DOHH2 (cell line): ENCODE measurements around the gene CTDSPL.

Experiments
- H3F3A ChIP-seq: fragments of 200-600 bp; sonication (generic), shearing (Covaris generic); 2 replicates; pipeline ENCODE4 v1.6.0; 2016; ENCODE audit warnings: antibody characterized with exemption, mild to moderate bottlenecking; ENCODE audit not compliant: control insufficient read depth, insufficient read depth
- H3K27ac ChIP-seq: fragments of 200-600 bp; sonication (generic); 2 replicates; pipeline ENCODE4 v1.5.1; 2014; ENCODE audit warnings: low read depth, mild to moderate bottlenecking, low read length, moderate library complexity
- H3K27me3 ChIP-seq: fragments of 200-600 bp; sonication (generic); 2 replicates; pipeline ENCODE4 v1.6.1; 2014; ENCODE audit warnings: mild to moderate bottlenecking, low read length, mixed read lengths; ENCODE audit not compliant: control insufficient read depth
- H3K36me3 ChIP-seq: fragments of 200-600 bp; sonication (generic); 2 replicates; pipeline ENCODE4 v1.6.1; 2014; ENCODE audit warnings: mild to moderate bottlenecking, low read length, moderate library complexity, mixed read lengths; ENCODE audit not compliant: control insufficient read depth
- H3K4me1 ChIP-seq: fragments of 200-600 bp; sonication (generic); 2 replicates; pipeline ENCODE4 v1.6.1; 2014; ENCODE audit warnings: mild to moderate bottlenecking, low read length, mixed read lengths; ENCODE audit not compliant: control insufficient read depth
- H3K4me2 ChIP-seq: fragments of 200-600 bp; sonication (generic); 2 replicates; pipeline ENCODE4 v1.6.0; 2014; ENCODE audit warnings: mild to moderate bottlenecking, low read length, moderate library complexity
- H3K4me3 ChIP-seq: fragments of 200-600 bp; sonication (generic); 2 replicates; pipeline ENCODE4 v1.5.1; 2014; ENCODE audit warnings: mild to moderate bottlenecking, low read length, mixed read lengths
- H3K79me2 ChIP-seq: fragments of 200-600 bp; sonication (generic); 2 replicates; pipeline ENCODE4 v1.6.1; 2014; ENCODE audit warnings: mild to moderate bottlenecking, low read length, mixed read lengths; ENCODE audit not compliant: control insufficient read depth
- H3K9me2 ChIP-seq: fragments of 200-600 bp; sonication (generic); replicated peaks from 2 replicates; pipeline ENCODE4 v1.6.1; 2014; ENCODE audit warnings: mild to moderate bottlenecking, low read length, mixed read lengths; ENCODE audit not compliant: control insufficient read depth
- H3K9me3 ChIP-seq: fragments of 200-600 bp; sonication (generic); 2 replicates; pipeline ENCODE4 v1.6.1; 2014; ENCODE audit warnings: antibody characterized with exemption, low read length, mixed read lengths; ENCODE audit not compliant: control insufficient read depth, insufficient read depth
- H4K20me1 ChIP-seq: fragments of 200-600 bp; sonication (generic); 2 replicates; pipeline ENCODE4 v1.6.0; 2014; ENCODE audit warnings: low read depth, mild to moderate bottlenecking, antibody characterized with exemption, low read length, moderate library complexity; ENCODE audit not compliant: control insufficient read depth, insufficient read depth
- EZH2phosphoT487 ChIP-seq: fragments of 200-600 bp; sonication (generic); IDR thresholded peaks from 2 replicates; pipeline ENCODE4 v1.6.1; 2017; ENCODE audit warnings: borderline replicate concordance, mild to moderate bottlenecking, antibody characterized with exemption, low read length, moderate library complexity, mixed read lengths
- TF ChIP-seq, protein P1 (sequence below): fragments of 200-600 bp; sonication (generic); IDR thresholded peaks from one replicate; pipeline ENCODE4 v1.5.1; 2014; ENCODE audit warnings: antibody characterized with exemption, mild to moderate bottlenecking, low read depth, low read length; ENCODE audit not compliant: poor library complexity, severe bottlenecking

CTDSPL gene

DNA sequence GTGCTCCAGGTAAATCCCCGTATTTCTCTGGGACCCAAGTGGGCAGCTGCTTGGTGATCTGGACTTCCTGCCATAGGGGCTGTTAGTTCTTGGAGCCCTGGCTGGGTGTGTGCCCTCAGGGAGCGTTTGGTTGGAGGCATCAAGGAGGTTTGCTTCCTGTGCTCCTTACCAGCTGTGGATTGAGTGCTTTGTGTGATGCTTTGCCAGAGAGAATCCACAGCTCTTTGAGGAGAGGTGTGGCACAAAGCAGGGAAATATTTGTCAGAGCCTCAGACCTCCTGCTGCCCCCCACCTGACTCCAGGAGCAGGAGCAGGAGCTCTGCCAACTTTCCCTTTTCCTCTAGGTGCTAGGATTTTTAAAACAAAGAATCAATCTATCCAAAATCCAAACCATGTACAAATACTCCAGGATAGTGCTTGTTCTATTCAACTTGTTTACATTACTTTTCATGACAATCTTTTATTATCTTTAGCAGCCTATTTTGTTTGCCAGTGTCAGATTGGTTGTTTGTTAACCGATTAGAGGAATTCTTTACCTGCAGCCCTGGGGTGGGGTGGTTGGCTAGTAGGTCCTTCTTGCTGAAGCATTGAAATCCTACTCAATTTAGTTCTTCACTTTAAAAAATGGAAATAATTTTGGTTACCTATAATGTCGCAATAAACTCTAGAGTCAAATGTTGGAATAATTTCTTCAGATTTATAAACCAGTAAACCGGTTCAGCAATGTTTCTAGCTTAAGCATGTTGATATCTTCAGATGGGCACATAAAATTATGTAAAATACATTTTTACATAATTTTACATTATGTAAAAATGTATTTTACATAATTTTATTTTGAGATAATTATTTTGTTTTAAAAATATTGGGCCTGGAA lies 2.5 kb downstream of the CTDSPL start:
- Histone ChIP-seq H3F3A (no peaks in the 10 kb centered on the region), H4K20me1 (no peaks in the 10 kb centered on the region), H3K4me1 (no peaks in the 10 kb centered on the region), H3K27me3 (peaks cover 10% of the 10 kb centered on the region), H3K4me3 (no peak overlapping the region), H3K4me2 (no peak overlapping the region), H3K9me3 (no peaks in the 10 kb centered on the region), H3K27ac (no peak overlapping the region), H3K79me2 (no peaks in the 10 kb centered on the region), H3K9me2 (no peaks in the 10 kb centered on the region), H3K36me3 (no peaks in the 10 kb centered on the region)
- TF ChIP-seq, protein P1, sequence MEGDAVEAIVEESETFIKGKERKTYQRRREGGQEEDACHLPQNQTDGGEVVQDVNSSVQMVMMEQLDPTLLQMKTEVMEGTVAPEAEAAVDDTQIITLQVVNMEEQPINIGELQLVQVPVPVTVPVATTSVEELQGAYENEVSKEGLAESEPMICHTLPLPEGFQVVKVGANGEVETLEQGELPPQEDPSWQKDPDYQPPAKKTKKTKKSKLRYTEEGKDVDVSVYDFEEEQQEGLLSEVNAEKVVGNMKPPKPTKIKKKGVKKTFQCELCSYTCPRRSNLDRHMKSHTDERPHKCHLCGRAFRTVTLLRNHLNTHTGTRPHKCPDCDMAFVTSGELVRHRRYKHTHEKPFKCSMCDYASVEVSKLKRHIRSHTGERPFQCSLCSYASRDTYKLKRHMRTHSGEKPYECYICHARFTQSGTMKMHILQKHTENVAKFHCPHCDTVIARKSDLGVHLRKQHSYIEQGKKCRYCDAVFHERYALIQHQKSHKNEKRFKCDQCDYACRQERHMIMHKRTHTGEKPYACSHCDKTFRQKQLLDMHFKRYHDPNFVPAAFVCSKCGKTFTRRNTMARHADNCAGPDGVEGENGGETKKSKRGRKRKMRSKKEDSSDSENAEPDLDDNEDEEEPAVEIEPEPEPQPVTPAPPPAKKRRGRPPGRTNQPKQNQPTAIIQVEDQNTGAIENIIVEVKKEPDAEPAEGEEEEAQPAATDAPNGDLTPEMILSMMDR, result no peak
- no peak for TF ChIP-seq EZH2phosphoT487

- H3K9me3 ChIP-seq, result no peaks in the 10 kb centered on the region
- no peak for TF ChIP-seq EZH2phosphoT487
- TF ChIP-seq, protein P1, result no peak
- no peaks in the 10 kb centered on the region for H3K9me2 ChIP-seq
- H3K4me3 ChIP-seq, result no peak overlapping the region
- H3K36me3 ChIP-seq, result no peaks in the 10 kb centered on the region
- H3F3A ChIP-seq, result no peaks in the 10 kb centered on the region
- H4K20me1 ChIP-seq, result no peaks in the 10 kb centered on the region
- H3K27me3 ChIP-seq, result peaks cover 10% of the 10 kb centered on the region
- H3K27ac ChIP-seq, result no peak overlapping the region
- H3K4me2 ChIP-seq, result no peak overlapping the region
- no peaks in the 10 kb centered on the region for H3K79me2 ChIP-seq
- no peaks in the 10 kb centered on the region for H3K4me1 ChIP-seq
Observed at GRCh38 chr3:37864904-37865303, 3.2 kb downstream of the CTDSPL start.

GRCh38 chr3:37867144-37867543 lies 5.5 kb downstream of the CTDSPL start:
- no peaks in the 10 kb centered on the region for H3K79me2 ChIP-seq

More at GRCh38 chr3:37867144-37867543, 5.5 kb downstream of the CTDSPL start:
- Histone ChIP-seq H3K36me3 (no peaks in the 10 kb centered on the region), H3K27ac (no peak overlapping the region), H3K4me2 (no peak overlapping the region), H3K9me3 (no peaks in the 10 kb centered on the region), H3K4me1 (no peaks in the 10 kb centered on the region), H3K9me2 (no peaks in the 10 kb centered on the region), H3K4me3 (no peak overlapping the region), H3F3A (no peaks in the 10 kb centered on the region), H4K20me1 (no peaks in the 10 kb centered on the region), H3K27me3 (peaks cover 10% of the 10 kb centered on the region)
- no peak for TF ChIP-seq EZH2phosphoT487
- TF ChIP-seq, protein P1, result no peak
